ENCODE results near the gene MRPL17.
"Not testable (repeated sequence)": the region's sequence is repeated elsewhere in the genome, so short reads cannot be mapped to it uniquely, and the experiment has no call there.

MRPL17 gene

DNA sequence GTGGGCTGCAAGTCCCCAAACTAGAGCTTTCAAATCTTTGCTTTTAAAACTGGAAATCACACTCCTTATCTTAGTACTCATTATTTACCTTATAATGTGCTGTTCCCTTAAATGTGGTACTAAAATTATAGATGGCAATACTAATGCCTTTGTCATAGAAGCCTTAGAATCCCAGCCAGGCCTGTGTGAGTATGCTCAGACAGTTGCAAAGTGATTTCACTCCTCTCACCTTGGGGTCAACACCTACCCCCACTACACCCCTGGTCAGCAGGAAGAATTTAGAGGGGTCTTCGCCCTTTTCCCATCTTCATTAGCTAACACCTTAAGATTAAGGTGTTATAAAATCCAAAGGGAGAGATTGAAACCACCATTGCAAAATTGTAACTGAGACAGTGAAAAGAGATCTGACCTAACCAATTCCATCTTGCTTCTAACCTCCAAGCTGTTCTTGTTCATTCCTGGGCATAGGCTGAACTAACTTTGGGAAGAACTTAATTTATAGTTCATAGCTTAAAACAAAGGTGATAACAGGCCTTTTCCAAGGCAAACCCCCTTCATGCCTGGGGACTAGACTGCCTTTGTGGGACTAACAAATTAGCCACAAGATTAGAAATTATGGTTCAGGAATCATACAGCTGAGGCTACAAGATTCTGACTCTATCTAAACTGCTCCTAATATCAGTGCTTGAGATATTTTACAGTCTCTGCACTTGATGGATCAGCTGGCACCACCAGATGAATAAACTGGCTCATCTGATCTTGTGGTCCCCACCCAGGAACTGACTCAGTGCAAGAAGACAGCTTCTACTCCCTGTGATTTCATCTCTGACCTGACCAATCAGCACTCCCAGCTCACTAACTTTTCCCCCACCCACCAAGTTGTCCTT, 10.4 kb upstream of the MRPL17 start:
- H3K4me1 Mint-ChIP-seq (ENCODE audit: low read depth): peaks cover 44% of the 10 kb centered on the region
- H3K4me3 Mint-ChIP-seq: peak overlapping the region; percentile 51
- no peaks in the 10 kb centered on the region for H3K36me3 Mint-ChIP-seq (ENCODE audit: low read depth)
- no peak for DNase-seq
- no peaks in the 10 kb centered on the region for H3K9me3 Mint-ChIP-seq
- H3K27ac Mint-ChIP-seq: peak overlapping the region; percentile 82
- no peaks in the 10 kb centered on the region for H3K27me3 Mint-ChIP-seq

DNA sequence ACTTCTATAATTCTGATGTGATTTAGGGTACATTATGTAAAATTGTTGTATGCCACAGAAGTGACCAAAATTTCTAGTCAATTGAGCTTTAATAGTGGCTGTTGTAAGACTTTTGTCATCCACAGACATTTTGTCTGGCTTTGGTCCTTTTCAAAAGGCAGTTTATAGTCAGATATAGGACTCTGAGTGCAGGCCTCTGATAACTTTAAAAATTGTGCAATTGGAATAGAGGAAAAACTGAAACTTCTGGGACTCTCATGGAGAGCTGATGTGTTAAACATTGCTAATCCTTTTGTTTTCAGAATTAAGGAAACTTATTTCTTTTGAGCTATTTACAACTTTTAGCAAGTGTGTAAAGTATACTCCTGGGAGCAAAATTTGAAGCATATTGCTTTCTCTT, 9.0 kb upstream of the MRPL17 start:
- Mint-ChIP-seq H3K4me1 (ENCODE audit: low read depth) (peaks cover 51% of the 10 kb centered on the region), H3K27ac (no peak overlapping the region), H3K9me3 (no peaks in the 10 kb centered on the region), H3K27me3 (no peaks in the 10 kb centered on the region), H3K4me3 (no peak overlapping the region), H3K36me3 (ENCODE audit: low read depth) (no peaks in the 10 kb centered on the region)
- DNase-seq: no peak

DNA sequence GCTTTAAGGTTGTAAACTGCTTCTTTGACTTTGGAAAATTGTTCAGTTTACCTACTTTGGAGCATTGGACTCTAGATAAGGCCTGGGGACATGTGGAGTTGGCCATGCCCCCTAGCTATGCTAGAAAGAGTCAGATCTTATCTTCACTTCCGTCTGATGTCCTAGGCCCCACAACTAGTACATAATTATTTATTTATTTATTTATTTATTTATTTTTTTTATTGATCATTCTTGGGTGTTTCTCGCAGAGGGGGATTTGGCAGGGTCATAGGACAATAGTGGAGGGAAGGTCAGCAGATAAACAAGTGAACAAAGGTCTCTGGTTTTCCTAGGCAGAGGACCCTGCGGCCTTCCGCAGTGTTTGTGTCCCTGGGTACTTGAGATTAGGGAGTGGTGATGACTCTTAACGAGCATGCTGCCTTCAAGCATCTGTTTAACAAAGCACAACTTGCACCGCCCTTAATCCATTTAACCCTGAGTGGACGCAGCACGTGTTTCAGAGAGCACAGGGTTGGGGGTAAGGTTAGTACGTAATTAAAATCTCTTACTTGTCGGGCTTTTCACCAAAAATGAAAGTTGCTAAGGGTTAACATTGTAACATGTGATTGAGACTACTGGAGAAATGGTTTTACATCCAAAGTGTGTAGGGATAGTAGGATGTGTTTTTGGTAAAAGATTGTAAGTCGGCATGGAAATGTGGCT, 7.4 kb upstream of the MRPL17 start:
- H3K36me3 Mint-ChIP-seq (ENCODE audit: low read depth); DNase-seq; H3K4me3 Mint-ChIP-seq; H3K9me3 Mint-ChIP-seq; H3K27me3 Mint-ChIP-seq; H3K27ac Mint-ChIP-seq: not testable (repeated sequence)
- peaks cover 40% of the 10 kb centered on the region for H3K4me1 Mint-ChIP-seq (ENCODE audit: low read depth)

DNA sequence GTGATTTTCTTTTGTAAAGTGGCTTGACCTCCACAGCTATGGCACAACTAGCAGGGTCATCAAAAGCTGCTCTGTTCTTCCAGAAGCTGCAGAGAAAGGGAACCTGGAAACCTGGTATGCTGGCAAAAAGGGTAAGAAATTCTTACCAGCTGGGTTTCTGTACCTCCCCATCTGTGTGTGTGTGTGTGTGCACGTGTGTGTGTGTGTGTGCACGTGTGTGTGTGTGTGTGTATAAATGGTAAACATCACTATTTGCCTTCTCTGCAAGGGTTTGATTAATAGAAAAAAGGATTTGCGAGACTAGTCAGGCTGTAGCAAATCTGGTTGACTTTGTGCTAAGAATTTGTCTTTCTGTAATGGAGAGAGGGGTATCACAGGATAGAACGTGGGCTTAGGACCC, 4.7 kb upstream of the MRPL17 start:
- no peaks in the 10 kb centered on the region for H3K27me3 Mint-ChIP-seq
- no peak for DNase-seq
- H3K4me3 Mint-ChIP-seq: no peak overlapping the region
- H3K36me3 Mint-ChIP-seq (ENCODE audit: low read depth): peaks cover 4% of the 10 kb centered on the region
- H3K27ac Mint-ChIP-seq: no peak overlapping the region
- no peaks in the 10 kb centered on the region for H3K9me3 Mint-ChIP-seq
- peaks cover 23% of the 10 kb centered on the region for H3K4me1 Mint-ChIP-seq (ENCODE audit: low read depth)

DNA sequence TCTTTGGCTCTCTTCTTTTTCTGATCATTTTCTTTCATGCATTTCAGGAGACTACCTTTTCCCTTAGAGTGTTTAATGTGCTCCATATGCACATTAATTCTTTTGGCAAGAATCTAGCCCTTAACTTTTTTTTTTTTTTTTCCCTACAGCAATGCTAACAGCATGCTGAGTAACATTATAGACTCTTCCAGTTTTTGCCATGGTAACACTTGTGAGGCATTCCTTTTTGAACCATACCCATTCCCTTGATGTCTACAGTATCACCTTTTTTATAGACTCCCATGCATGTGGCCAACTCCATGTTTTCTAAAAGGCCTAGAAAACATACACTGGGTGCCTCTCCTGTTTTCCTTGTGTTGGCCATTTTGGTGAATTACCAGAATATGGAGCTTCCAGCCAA, 2.9 kb upstream of the MRPL17 start:
- Mint-ChIP-seq H3K27me3 (no peaks in the 10 kb centered on the region), H3K4me3 (no peak overlapping the region), H3K36me3 (ENCODE audit: low read depth) (peaks cover 23% of the 10 kb centered on the region), H3K9me3 (no peaks in the 10 kb centered on the region), H3K4me1 (ENCODE audit: low read depth) (peaks cover 23% of the 10 kb centered on the region), H3K27ac (no peak overlapping the region)
- DNase-seq: no peak

DNA sequence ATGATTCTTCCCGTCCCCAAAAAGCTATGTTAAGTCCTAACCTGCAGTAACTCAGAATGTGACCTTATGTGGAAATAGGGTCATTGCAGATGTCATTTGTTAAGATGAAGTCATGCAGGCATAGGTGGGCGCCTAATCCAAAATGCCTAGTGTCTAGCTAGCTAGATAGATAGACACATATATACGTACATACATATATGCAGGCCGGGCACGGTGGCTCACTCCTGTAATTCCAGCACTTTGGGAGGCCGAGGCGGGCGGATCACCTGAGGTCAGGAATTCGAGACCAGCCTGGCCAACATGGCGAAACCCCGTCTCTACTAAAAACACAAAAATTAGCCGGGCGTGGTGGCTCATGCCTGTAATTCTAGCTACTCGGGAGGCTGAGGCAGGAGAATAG, 928 bp upstream of the MRPL17 start:
- Mint-ChIP-seq H3K27ac (peak overlapping the region; percentile 34), H3K4me1 (ENCODE audit: low read depth) (peaks cover 39% of the 10 kb centered on the region), H3K4me3 (peak overlapping the region; percentile 99), H3K36me3 (ENCODE audit: low read depth) (peaks cover 42% of the 10 kb centered on the region)
- DNase-seq, H3K9me3 Mint-ChIP-seq, H3K27me3 Mint-ChIP-seq: not testable (repeated sequence)

DNA sequence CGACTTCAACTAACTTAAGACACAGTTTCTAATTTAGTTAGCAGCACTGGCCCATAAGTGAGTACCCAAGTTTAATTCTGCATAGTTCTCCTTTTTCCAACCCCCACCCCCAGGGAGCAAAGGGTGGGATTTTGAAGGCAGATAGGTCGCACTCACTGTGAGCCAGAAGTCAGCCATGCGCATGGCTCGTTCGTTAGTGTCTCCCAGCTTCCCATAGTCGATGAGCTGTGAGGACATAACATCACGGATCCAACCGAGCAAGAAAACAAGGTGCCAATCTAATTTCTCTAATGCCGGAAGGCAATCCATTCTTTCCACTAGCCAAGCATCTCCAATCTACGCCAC, 577 bp downstream of the MRPL17 start:
- DNase-seq: no peak
- Mint-ChIP-seq H3K36me3 (ENCODE audit: low read depth) (peaks cover 47% of the 10 kb centered on the region), H3K4me3 (peak overlapping the region; percentile 99), H3K4me1 (ENCODE audit: low read depth) (peaks cover 37% of the 10 kb centered on the region), H3K27ac (peak overlapping the region; percentile 99), H3K27me3 (no peaks in the 10 kb centered on the region), H3K9me3 (no peaks in the 10 kb centered on the region)

DNA sequence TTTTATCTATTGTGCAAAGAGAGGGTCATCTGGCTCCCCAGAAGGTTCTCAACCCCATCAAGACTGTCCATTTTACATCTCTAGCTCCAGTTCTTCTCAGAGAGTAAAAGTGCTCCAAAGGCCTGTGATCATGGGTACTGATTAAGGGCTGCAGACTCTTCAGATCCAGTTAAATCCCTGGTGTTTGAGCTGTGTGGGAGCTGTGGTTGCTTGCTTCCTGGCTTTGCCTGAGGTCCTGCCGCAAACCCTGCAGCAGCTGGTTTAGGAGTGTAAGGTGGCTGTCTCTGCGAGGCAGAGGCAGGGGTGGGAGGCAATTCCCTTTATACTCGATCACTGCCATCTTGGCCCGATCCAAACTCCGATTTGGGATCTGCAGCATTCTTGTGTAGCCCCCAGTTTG, 1.2 kb downstream of the MRPL17 start:
- no peaks in the 10 kb centered on the region for H3K9me3 Mint-ChIP-seq
- peaks cover 34% of the 10 kb centered on the region for H3K4me1 Mint-ChIP-seq (ENCODE audit: low read depth)
- no peaks in the 10 kb centered on the region for H3K27me3 Mint-ChIP-seq
- H3K36me3 Mint-ChIP-seq (ENCODE audit: low read depth): peaks cover 47% of the 10 kb centered on the region
- H3K27ac Mint-ChIP-seq: peak overlapping the region; percentile 99
- no peak for DNase-seq
- peak overlapping the region; percentile 99 for H3K4me3 Mint-ChIP-seq

DNA sequence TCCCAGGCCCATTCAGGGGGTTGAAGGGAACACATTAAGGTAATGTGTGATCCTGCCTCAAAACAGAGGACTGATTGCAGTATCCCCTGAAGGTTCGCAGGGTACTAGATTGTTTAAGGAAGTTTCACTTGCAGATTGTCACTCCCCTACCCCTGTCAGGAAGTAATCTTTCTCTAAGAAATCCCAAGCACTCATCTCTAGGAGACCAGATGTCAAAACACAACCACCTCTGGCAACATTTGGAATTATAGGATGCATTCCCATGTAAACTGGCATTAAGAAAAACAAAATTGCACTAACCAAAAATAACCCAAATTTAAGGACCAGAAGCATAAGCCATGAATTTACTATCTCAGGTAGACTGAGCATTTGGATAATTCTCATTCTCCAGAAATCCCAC, 1.6 kb downstream of the MRPL17 start:
- peaks cover 34% of the 10 kb centered on the region for H3K4me1 Mint-ChIP-seq (ENCODE audit: low read depth)

DNA sequence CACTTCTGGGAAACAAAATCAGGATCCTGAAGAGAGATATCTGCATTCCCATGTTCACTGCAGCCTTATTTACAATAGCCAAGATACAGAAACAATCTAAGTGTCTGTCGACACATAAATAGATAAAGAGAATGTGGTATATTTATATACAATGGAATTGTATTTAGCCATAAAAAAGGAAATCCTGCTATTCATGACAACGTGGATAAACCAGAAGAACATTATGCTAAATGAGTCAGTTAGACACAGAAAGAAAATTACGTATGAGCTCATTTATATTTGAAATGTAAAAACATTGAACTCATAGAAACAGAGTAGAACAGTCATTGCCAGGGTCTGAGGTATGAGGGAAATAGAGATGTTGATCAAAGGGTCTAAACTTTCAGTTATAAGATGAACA, 6.1 kb downstream of the MRPL17 start:
- no peaks in the 10 kb centered on the region for H3K9me3 Mint-ChIP-seq
- peaks cover 35% of the 10 kb centered on the region for H3K36me3 Mint-ChIP-seq (ENCODE audit: low read depth)
- DNase-seq: no peak
- H3K27me3 Mint-ChIP-seq: no peaks in the 10 kb centered on the region
- no peak overlapping the region for H3K4me3 Mint-ChIP-seq
- H3K27ac Mint-ChIP-seq: no peak overlapping the region
- peaks cover 57% of the 10 kb centered on the region for H3K4me1 Mint-ChIP-seq (ENCODE audit: low read depth)

More for the DNA sequence above, 1.6 kb downstream of the MRPL17 start:
- H3K27ac Mint-ChIP-seq: peak overlapping the region; percentile 82
- H3K4me3 Mint-ChIP-seq: peak overlapping the region; percentile 99
- peaks cover 47% of the 10 kb centered on the region for H3K36me3 Mint-ChIP-seq (ENCODE audit: low read depth)
- no peak for DNase-seq
- H3K27me3 Mint-ChIP-seq: no peaks in the 10 kb centered on the region
- H3K9me3 Mint-ChIP-seq: no peaks in the 10 kb centered on the region

DNA sequence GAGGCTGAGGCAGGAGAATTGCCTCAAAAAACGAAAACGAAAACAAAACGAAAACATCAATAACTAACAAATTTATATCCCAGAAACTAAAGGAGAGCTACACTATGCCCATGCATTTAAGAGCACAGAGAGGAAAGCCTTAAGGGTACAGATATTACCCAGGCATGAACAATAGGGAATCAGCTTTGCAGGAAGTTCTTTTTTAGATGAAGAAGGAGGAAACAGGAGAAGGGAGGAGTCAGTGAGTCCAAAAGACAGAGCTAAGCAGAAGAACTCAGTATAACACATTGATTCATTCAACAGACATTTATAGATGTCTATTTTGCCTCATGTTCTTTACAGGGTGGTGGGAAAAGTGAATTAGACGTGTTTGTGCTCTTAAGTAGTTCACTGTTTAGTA, 8.3 kb downstream of the MRPL17 start:
- no peaks in the 10 kb centered on the region for H3K27me3 Mint-ChIP-seq
- H3K4me1 Mint-ChIP-seq (ENCODE audit: low read depth): peaks cover 60% of the 10 kb centered on the region
- H3K36me3 Mint-ChIP-seq (ENCODE audit: low read depth): peaks cover 13% of the 10 kb centered on the region
- H3K9me3 Mint-ChIP-seq: no peaks in the 10 kb centered on the region
- H3K27ac Mint-ChIP-seq: no peak overlapping the region
- no peak for DNase-seq
- no peak overlapping the region for H3K4me3 Mint-ChIP-seq

DNA sequence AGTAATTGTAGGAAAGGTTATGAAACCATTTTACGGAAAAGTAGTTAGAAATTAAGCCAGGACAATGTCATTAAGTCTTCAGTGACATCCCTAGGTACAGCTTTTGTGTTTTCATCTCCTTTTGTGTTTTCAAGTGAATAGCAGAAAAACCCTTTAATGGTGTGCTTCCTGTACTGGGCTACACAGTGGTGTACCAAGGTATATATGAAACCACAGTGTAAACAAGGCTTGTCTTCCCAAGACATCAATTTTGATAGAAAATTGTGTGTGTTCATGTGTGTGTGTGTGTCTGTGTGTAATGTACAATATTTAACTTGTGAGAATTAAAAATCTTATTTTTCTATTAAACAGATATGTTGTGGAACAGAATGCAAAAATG, 8.9 kb downstream of the MRPL17 start:
- no peak for DNase-seq
- H3K4me3 Mint-ChIP-seq: no peak overlapping the region
- H3K4me1 Mint-ChIP-seq (ENCODE audit: low read depth): peaks cover 57% of the 10 kb centered on the region
- no peaks in the 10 kb centered on the region for H3K27me3 Mint-ChIP-seq
- H3K9me3 Mint-ChIP-seq: no peaks in the 10 kb centered on the region
- H3K27ac Mint-ChIP-seq: no peak overlapping the region
- peaks cover 7% of the 10 kb centered on the region for H3K36me3 Mint-ChIP-seq (ENCODE audit: low read depth)

DNA sequence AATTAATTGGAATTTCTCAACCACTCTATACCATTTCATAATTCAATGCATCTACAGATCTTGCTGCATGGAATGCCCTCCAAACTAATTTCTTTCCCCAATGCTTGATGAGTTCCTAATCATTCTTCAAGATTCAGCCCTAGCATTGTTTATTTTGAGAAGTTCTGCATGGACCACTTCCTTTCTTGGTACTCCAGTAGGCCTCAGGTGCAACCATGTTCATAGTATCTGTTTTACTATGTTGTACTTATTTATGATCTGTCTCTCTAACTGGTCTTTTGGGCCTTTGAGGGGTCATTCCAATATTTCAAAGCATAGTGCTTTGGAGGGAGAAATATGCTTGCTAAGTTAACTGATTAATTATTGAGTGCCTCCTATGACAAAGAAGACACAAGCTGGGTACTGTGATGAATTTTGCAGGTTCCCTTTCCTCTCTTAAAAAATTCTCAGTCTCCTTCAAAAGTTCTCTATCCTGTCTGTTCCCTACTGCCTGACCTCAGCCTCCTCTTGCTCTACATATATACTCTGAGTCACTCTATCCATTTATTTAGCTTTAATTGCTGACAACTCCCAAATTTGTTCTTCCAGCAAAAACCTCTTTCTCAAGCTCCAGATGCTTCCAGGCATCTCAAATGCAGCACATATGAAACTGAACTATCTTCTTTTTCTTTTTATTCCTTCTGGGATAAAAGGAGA, 9.5 kb downstream of the MRPL17 start:
- H3K27ac Mint-ChIP-seq: no peak overlapping the region
- peaks cover 54% of the 10 kb centered on the region for H3K4me1 Mint-ChIP-seq (ENCODE audit: low read depth)
- H3K9me3 Mint-ChIP-seq: no peaks in the 10 kb centered on the region
- H3K4me3 Mint-ChIP-seq: no peak overlapping the region
- DNase-seq: no peak
- H3K27me3 Mint-ChIP-seq: no peaks in the 10 kb centered on the region
- peaks cover 2% of the 10 kb centered on the region for H3K36me3 Mint-ChIP-seq (ENCODE audit: low read depth)

DNA sequence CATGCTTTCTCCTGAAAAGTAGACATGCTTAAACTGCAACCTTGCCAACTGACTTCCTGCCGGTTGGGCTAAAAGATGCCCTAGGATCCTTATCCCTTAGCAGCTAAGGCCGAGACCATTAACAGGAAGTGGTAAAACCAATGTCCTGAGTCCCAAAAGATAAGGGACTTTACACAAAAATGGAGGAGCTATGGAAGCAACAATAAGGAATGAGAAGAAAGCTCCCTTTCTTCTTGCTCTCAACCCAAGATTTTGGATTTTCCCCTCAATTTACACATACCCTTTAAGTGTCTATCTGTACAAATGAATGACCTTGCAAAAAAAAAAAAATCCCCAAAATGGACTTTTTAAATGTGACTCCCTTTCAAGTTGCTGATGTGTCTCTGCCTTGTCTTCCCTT, 11.1 kb downstream of the MRPL17 start:
- no peaks in the 10 kb centered on the region for H3K9me3 Mint-ChIP-seq
- DNase-seq: no peak
- no peak overlapping the region for H3K27ac Mint-ChIP-seq
- H3K36me3 Mint-ChIP-seq (ENCODE audit: low read depth): no peaks in the 10 kb centered on the region
- H3K27me3 Mint-ChIP-seq: no peaks in the 10 kb centered on the region
- peaks cover 66% of the 10 kb centered on the region for H3K4me1 Mint-ChIP-seq (ENCODE audit: low read depth)
- H3K4me3 Mint-ChIP-seq: no peak overlapping the region
